IPS-15b (cell line): Measurements from ENCODE around the gene ANKRD40.
A peak's percentile ranks its signal among the peaks of the same experiment; 100 is the strongest.

Source experiments
- H3K27me3 ChIP-seq: one replicate; pipeline ENCODE4 v1.6.1; 2013; ENCODE audit warnings: low read length; ENCODE audit not compliant: control insufficient read depth, insufficient read depth
- H3K36me3 ChIP-seq: one replicate; pipeline ENCODE4 v1.6.1; 2013; ENCODE audit warnings: low read length; ENCODE audit not compliant: control insufficient read depth, insufficient read depth
- H3K4me1 ChIP-seq: one replicate; pipeline ENCODE4 v1.6.1; 2013; ENCODE audit warnings: mild to moderate bottlenecking, low read length; ENCODE audit not compliant: control insufficient read depth, insufficient read depth
- H3K4me3 ChIP-seq: one replicate; pipeline ENCODE4 v1.5.1; 2013; ENCODE audit warnings: low read depth, low read length
- H3K9ac ChIP-seq: one replicate; pipeline ENCODE4 v1.6.1; 2013; ENCODE audit warnings: low read depth, mild to moderate bottlenecking, low read length
- H3K9me3 ChIP-seq: one replicate; pipeline ENCODE4 v1.6.1; 2013; ENCODE audit warnings: mild to moderate bottlenecking, low read length; ENCODE audit not compliant: control insufficient read depth, insufficient read depth

The ANKRD40 gene

GRCh38 chr17:50662632-50663225 is 45.0 kb downstream of the ANKRD40 start:
- H3K4me3 ChIP-seq, result no peak overlapping the region
- H3K27me3 ChIP-seq, result no peaks in the 10 kb centered on the region
- no peaks in the 10 kb centered on the region for H3K9me3 ChIP-seq
- H3K9ac ChIP-seq, result no peak overlapping the region
- H3K36me3 ChIP-seq, result no peaks in the 10 kb centered on the region
- H3K4me1 ChIP-seq, result peaks cover 5% of the 10 kb centered on the region

GRCh38 chr17:50661795-50662391 is 45.8 kb downstream of the ANKRD40 start:
- Histone ChIP-seq H3K4me3 (no peak overlapping the region), H3K27me3 (no peaks in the 10 kb centered on the region), H3K4me1 (peaks cover 5% of the 10 kb centered on the region), H3K36me3 (no peaks in the 10 kb centered on the region), H3K9me3 (no peaks in the 10 kb centered on the region), H3K9ac (peak overlapping the region; percentile 41)

- Histone ChIP-seq H3K4me1 (peaks cover 5% of the 10 kb centered on the region), H3K27me3 (no peaks in the 10 kb centered on the region), H3K9me3 (no peaks in the 10 kb centered on the region), H3K4me3 (no peak overlapping the region), H3K9ac (peak overlapping the region; percentile 41), H3K36me3 (no peaks in the 10 kb centered on the region)
These were observed 46.4 kb downstream of the ANKRD40 start for GRCh38 chr17:50661348-50661747.

- Histone ChIP-seq H3K4me1 (peaks cover 5% of the 10 kb centered on the region), H3K36me3 (no peaks in the 10 kb centered on the region), H3K27me3 (no peaks in the 10 kb centered on the region), H3K9ac (no peak overlapping the region), H3K9me3 (no peaks in the 10 kb centered on the region), H3K4me3 (no peak overlapping the region)
These were observed 46.8 kb downstream of the ANKRD40 start for GRCh38 chr17:50660887-50661345.

GRCh38 chr17:50660042-50660886 is 47.5 kb downstream of the ANKRD40 start:
- no peaks in the 10 kb centered on the region for H3K9me3 ChIP-seq
- H3K4me3 ChIP-seq, result no peak overlapping the region
- no peak overlapping the region for H3K9ac ChIP-seq
- no peaks in the 10 kb centered on the region for H3K27me3 ChIP-seq
- H3K4me1 ChIP-seq, result peaks cover 5% of the 10 kb centered on the region
- no peaks in the 10 kb centered on the region for H3K36me3 ChIP-seq

GRCh38 chr17:50659179-50659578 is 48.5 kb downstream of the ANKRD40 start:
- Histone ChIP-seq H3K4me1 (peaks cover 5% of the 10 kb centered on the region), H3K9ac (no peak overlapping the region), H3K4me3 (no peak overlapping the region), H3K36me3 (no peaks in the 10 kb centered on the region), H3K27me3 (no peaks in the 10 kb centered on the region), H3K9me3 (no peaks in the 10 kb centered on the region)

- no peaks in the 10 kb centered on the region for H3K36me3 ChIP-seq
- no peak overlapping the region for H3K4me3 ChIP-seq
- no peak overlapping the region for H3K9ac ChIP-seq
- H3K4me1 ChIP-seq, result peaks cover 5% of the 10 kb centered on the region
- H3K9me3 ChIP-seq, result no peaks in the 10 kb centered on the region
- no peaks in the 10 kb centered on the region for H3K27me3 ChIP-seq
These were observed 49.1 kb downstream of the ANKRD40 start for GRCh38 chr17:50658616-50659015.

GRCh38 chr17:50657627-50658026 is 50.1 kb downstream of the ANKRD40 start:
- Histone ChIP-seq H3K27me3 (no peaks in the 10 kb centered on the region), H3K4me3 (no peak overlapping the region), H3K9me3 (no peaks in the 10 kb centered on the region), H3K4me1 (peaks cover 5% of the 10 kb centered on the region), H3K9ac (no peak overlapping the region), H3K36me3 (no peaks in the 10 kb centered on the region)

GRCh38 chr17:50657054-50657453 is 50.7 kb downstream of the ANKRD40 start:
- Histone ChIP-seq H3K9me3 (no peaks in the 10 kb centered on the region), H3K4me3 (no peak overlapping the region), H3K36me3 (no peaks in the 10 kb centered on the region), H3K4me1 (peaks cover 5% of the 10 kb centered on the region), H3K9ac (no peak overlapping the region), H3K27me3 (no peaks in the 10 kb centered on the region)

GRCh38 chr17:50656509-50656908 is 51.2 kb downstream of the ANKRD40 start:
- Histone ChIP-seq H3K9ac (no peak overlapping the region), H3K27me3 (no peaks in the 10 kb centered on the region), H3K36me3 (no peaks in the 10 kb centered on the region), H3K4me1 (peaks cover 4% of the 10 kb centered on the region), H3K4me3 (no peak overlapping the region), H3K9me3 (no peaks in the 10 kb centered on the region)

GRCh38 chr17:50653738-50654137 is 54.0 kb downstream of the ANKRD40 start:
- no peak overlapping the region for H3K9ac ChIP-seq
- no peaks in the 10 kb centered on the region for H3K4me1 ChIP-seq
- H3K4me3 ChIP-seq, result no peak overlapping the region

GRCh38 chr17:50651661-50652060 is 56.1 kb downstream of the ANKRD40 start:
- no peaks in the 10 kb centered on the region for H3K9me3 ChIP-seq
- H3K9ac ChIP-seq, result no peak overlapping the region
- H3K4me3 ChIP-seq, result no peak overlapping the region
- no peaks in the 10 kb centered on the region for H3K27me3 ChIP-seq
- no peaks in the 10 kb centered on the region for H3K4me1 ChIP-seq
- H3K36me3 ChIP-seq, result no peaks in the 10 kb centered on the region

More at GRCh38 chr17:50653738-50654137, 54.0 kb downstream of the ANKRD40 start:
- Histone ChIP-seq H3K27me3 (no peaks in the 10 kb centered on the region), H3K36me3 (no peaks in the 10 kb centered on the region), H3K9me3 (no peaks in the 10 kb centered on the region)
